Esophagus squamous epithelium (tissue), 4 donors: ENCODE data around the gene SHC4.

Experiments
- POLR2A ChIP-seq, 4 donors: fragments of 450-650 bp; IDR thresholded peaks; one replicate each; pipeline ENCODE4 v1.6.1; 2017; ENCODE audit warnings: antibody characterized with exemption in 4 of 4, mild to moderate bottlenecking in 4 of 4, moderate library complexity in 3 of 4
- TF ChIP-seq, protein P1 (sequence below), 6 experiments: fragments of 450-650 bp in 4 of 6; fragments of 200-600 bp in 2 of 6; sonication (generic) in 2 of 6; IDR thresholded peaks; one replicate each; pipeline ENCODE4 v1.5.1; 2016 to 2019; ENCODE audit warnings: antibody characterized with exemption in 6 of 6, mild to moderate bottlenecking in 4 of 6, moderate library complexity in 4 of 6

DNA sequence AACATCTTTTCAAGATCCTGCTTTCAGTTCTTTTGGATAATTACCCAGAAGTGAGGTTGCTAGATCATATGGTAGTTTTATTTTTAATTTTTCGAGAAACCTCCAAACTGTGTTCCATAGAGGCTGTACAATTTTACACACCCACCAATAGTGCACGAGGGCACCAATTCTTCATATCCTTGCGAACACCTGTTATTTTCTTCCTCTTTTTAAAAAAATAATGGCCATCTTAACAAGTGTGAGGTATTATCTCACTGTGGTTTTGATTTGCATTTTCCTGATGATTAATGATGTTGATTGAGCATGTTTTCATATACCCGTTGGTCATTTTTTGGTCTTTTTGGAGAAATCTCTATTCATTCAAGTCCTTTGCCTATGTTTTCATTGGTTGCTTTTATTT, 135.2 kb downstream of the SHC4 start:
- TF ChIP-seq, protein P1, sequence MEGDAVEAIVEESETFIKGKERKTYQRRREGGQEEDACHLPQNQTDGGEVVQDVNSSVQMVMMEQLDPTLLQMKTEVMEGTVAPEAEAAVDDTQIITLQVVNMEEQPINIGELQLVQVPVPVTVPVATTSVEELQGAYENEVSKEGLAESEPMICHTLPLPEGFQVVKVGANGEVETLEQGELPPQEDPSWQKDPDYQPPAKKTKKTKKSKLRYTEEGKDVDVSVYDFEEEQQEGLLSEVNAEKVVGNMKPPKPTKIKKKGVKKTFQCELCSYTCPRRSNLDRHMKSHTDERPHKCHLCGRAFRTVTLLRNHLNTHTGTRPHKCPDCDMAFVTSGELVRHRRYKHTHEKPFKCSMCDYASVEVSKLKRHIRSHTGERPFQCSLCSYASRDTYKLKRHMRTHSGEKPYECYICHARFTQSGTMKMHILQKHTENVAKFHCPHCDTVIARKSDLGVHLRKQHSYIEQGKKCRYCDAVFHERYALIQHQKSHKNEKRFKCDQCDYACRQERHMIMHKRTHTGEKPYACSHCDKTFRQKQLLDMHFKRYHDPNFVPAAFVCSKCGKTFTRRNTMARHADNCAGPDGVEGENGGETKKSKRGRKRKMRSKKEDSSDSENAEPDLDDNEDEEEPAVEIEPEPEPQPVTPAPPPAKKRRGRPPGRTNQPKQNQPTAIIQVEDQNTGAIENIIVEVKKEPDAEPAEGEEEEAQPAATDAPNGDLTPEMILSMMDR (IDR thresholded peaks at IDR 0.05): no peak
- TF ChIP-seq POLR2A (IDR thresholded peaks at IDR 0.05): no peak
